Measurements from ENCODE around the gene TRAF3IP3.

DNA sequence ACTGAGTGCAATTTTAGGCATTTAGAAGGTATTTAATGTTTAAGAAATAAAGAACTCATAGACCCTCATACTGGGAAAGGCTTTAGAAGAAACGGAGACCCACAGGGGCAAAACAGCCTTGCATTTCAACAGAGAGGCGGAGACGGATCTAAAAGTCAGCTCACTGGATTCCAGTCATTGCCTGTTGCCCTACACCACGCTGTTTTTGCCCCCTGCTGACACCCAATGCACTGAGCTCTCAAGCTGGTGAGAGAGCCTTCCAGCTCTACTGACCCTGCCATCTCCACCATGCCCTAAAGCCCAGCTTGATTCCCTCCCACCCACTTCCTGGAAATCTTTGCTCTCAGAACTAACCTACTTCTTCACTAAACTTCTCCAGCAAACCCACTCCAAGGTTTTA is 7.2 kb upstream of the TRAF3IP3 start:
- TF ChIP-seq, protein P1, sequence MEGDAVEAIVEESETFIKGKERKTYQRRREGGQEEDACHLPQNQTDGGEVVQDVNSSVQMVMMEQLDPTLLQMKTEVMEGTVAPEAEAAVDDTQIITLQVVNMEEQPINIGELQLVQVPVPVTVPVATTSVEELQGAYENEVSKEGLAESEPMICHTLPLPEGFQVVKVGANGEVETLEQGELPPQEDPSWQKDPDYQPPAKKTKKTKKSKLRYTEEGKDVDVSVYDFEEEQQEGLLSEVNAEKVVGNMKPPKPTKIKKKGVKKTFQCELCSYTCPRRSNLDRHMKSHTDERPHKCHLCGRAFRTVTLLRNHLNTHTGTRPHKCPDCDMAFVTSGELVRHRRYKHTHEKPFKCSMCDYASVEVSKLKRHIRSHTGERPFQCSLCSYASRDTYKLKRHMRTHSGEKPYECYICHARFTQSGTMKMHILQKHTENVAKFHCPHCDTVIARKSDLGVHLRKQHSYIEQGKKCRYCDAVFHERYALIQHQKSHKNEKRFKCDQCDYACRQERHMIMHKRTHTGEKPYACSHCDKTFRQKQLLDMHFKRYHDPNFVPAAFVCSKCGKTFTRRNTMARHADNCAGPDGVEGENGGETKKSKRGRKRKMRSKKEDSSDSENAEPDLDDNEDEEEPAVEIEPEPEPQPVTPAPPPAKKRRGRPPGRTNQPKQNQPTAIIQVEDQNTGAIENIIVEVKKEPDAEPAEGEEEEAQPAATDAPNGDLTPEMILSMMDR (IDR thresholded peaks at IDR 0.05): no peak
- TF ChIP-seq POLR2A (IDR thresholded peaks at IDR 0.05): no peak

Measured in right lobe of liver (tissue), 4 donors.